IMR-90 (cell line): ENCODE results near the gene POTEJ. TPM values are rescaled to one million over a fixed set of nuclear protein-coding genes. Genes with fewer than 3 reads are reported as not detected.
"Not testable (repeated sequence)": the region's sequence is repeated elsewhere in the genome, so short reads cannot be mapped to it uniquely, and the experiment has no call there.

Experiments used
- ATAC-seq: fragments of 200-7000 bp; cut with Tn5 transposase; 2 replicates; pipeline ENCODE4 v1.9.1; 2020; ENCODE audit warnings: low read depth, mild to moderate bottlenecking, moderate library complexity
- BruUV-seq: library from RNA; stranded (reverse); fragments of 400-500 nt; replicated peaks from 2 replicates; lab custom pipeline; 2021; lab: Mats Ljungman, UMichigan
- CTCF ChIA-PET: fragments of 300-600 bp; formaldehyde crosslinking; extraction: SDS; loops from one replicate; lab custom pipeline; 2021; ENCODE audit warnings: antibody characterized with exemption; lab: Yijun Ruan, JAX
- POLR2A ChIA-PET: fragments of 300-600 bp; sonication (Branson Sonifier 250); formaldehyde crosslinking; loops from one replicate; lab custom pipeline; 2022; ENCODE audit warnings: antibody characterized with exemption; ENCODE audit not compliant: unreplicated experiment; lab: Charles Lee
- DNase-seq: peaks from one replicate; pipeline ENCODE4 v3.0.0; 2013
- H2AFZ ChIP-seq: replicated peaks from 2 replicates; pipeline ENCODE3; 2013; ENCODE audit warnings: low read length, mild to moderate bottlenecking; ENCODE audit not compliant: poor library complexity
- H2AK5ac ChIP-seq: 2 replicates; pipeline ENCODE4 v1.6.1; 2013; ENCODE audit warnings: low read depth, low read length, inconsistent platforms
- H2AK9ac ChIP-seq: replicated peaks from 2 replicates; pipeline ENCODE3; 2013; ENCODE audit warnings: mild to moderate bottlenecking, low read depth, low read length, moderate library complexity; ENCODE audit not compliant: poor library complexity
- H2BK120ac ChIP-seq: 2 replicates; pipeline ENCODE4 v1.6.1; 2013; ENCODE audit warnings: low read depth, low read length, inconsistent platforms
- H2BK15ac ChIP-seq: 3 replicates; pipeline ENCODE4 v1.6.1; 2013; ENCODE audit warnings: low read depth, low read length, inconsistent platforms
- H2BK20ac ChIP-seq: 2 replicates; pipeline ENCODE4 v1.6.1; 2013; ENCODE audit warnings: low read depth, mild to moderate bottlenecking, inconsistent platforms, low read length, moderate library complexity
- H2BK5ac ChIP-seq: 2 replicates; pipeline ENCODE4 v1.6.1; 2013; ENCODE audit warnings: mild to moderate bottlenecking, low read depth, low read length, inconsistent platforms; ENCODE audit not compliant: poor library complexity, severe bottlenecking
- H3K14ac ChIP-seq: replicated peaks from 2 replicates; pipeline ENCODE4 v1.6.1; 2013; ENCODE audit warnings: low read depth, low read length, inconsistent platforms
- H3K18ac ChIP-seq: 2 replicates; pipeline ENCODE4 v1.6.1; 2013; ENCODE audit warnings: low read depth, low read length, control low read depth
- H3K23ac ChIP-seq: 2 replicates; pipeline ENCODE4 v1.6.1; 2013; ENCODE audit warnings: low read depth, low read length, inconsistent platforms
- H3K27ac ChIP-seq: 2 replicates; pipeline ENCODE4 v1.5.1; 2013; ENCODE audit warnings: mild to moderate bottlenecking, control low read depth, low read length; ENCODE audit not compliant: insufficient read depth
- H3K27me3 ChIP-seq: 2 replicates; pipeline ENCODE4 v1.6.1; 2013; ENCODE audit warnings: low read length; ENCODE audit not compliant: control insufficient read depth, insufficient read depth
- H3K36me3 ChIP-seq: 2 replicates; pipeline ENCODE4 v1.6.1; 2013; ENCODE audit warnings: low read length, mixed read lengths; ENCODE audit not compliant: control insufficient read depth, insufficient read depth
- H3K4ac ChIP-seq: 2 replicates; pipeline ENCODE4 v1.6.1; 2013; ENCODE audit warnings: low read depth, low read length, inconsistent platforms
- H3K4me1 ChIP-seq: 2 replicates; pipeline ENCODE4 v1.6.1; 2013; ENCODE audit warnings: low read length, mixed read lengths; ENCODE audit not compliant: control insufficient read depth, insufficient read depth
- H3K4me2 ChIP-seq: 2 replicates; pipeline ENCODE4 v1.6.1; 2013; ENCODE audit warnings: low read depth, mild to moderate bottlenecking, control low read depth, low read length, moderate library complexity
- H3K4me3 ChIP-seq: 2 replicates; pipeline ENCODE4 v1.5.1; 2013; ENCODE audit warnings: low read depth, mild to moderate bottlenecking, control low read depth, low read length, moderate library complexity; ENCODE audit not compliant: insufficient read depth
- H3K56ac ChIP-seq: 2 replicates; pipeline ENCODE4 v1.6.1; 2013; ENCODE audit warnings: low read length, inconsistent platforms; ENCODE audit not compliant: insufficient read depth; ENCODE audit errors: extremely low read depth
- H3K79me1 ChIP-seq, 2 experiments: 2 replicates each; pipeline ENCODE4 v1.6.1; 2013; ENCODE audit warnings: low read length in 2 of 2, inconsistent platforms in 1 of 2, low read depth in 1 of 2
- H3K9ac ChIP-seq: 2 replicates; pipeline ENCODE4 v1.6.1; 2013; ENCODE audit warnings: low read depth, low read length, control low read depth
- H3K9me1 ChIP-seq: 2 replicates; pipeline ENCODE4 v1.6.1; 2013; ENCODE audit warnings: low read length, inconsistent platforms; ENCODE audit not compliant: insufficient read depth
- H3K9me3 ChIP-seq: 2 replicates; pipeline ENCODE4 v1.6.1; 2013; ENCODE audit warnings: low read length; ENCODE audit not compliant: control insufficient read depth, insufficient read depth
- H4K20me1 ChIP-seq: 2 replicates; pipeline ENCODE4 v1.6.1; 2013; ENCODE audit warnings: low read length, inconsistent platforms; ENCODE audit not compliant: insufficient read depth
- H4K5ac ChIP-seq: 2 replicates; pipeline ENCODE4 v1.6.1; 2013; ENCODE audit warnings: mild to moderate bottlenecking, low read depth, low read length, control low read depth
- H4K8ac ChIP-seq, 2 experiments: 2 replicates each; pipeline ENCODE4 v1.6.1; 2013; ENCODE audit warnings: low read depth in 2 of 2, low read length in 2 of 2, control low read depth in 1 of 2, inconsistent platforms in 1 of 2
- H4K91ac ChIP-seq: 2 replicates; pipeline ENCODE4 v1.6.1; 2013; ENCODE audit warnings: low read depth, low read length, inconsistent platforms; ENCODE audit not compliant: insufficient read depth
- WGBS, 2 experiments: methylation state at CpG; one replicate each; pipeline versions ENCODE4 v1.1.5 to v1.1.7; 2013; ENCODE audit warnings: missing lambda C conversion rate in 2 of 2; ENCODE audit not compliant: insufficient read length in 1 of 2; ENCODE audit errors: extremely low coverage in 2 of 2; 5-methylcytosine and 5-hydroxymethylcytosine counted together
- dilution Hi-C: fragments of 300-500 bp; cut with HindIII; formaldehyde crosslinking; loops from one replicate; pipeline ENCODE4 v1.14.3; 2018; ENCODE audit warnings: low sequenced_read_pairs; ENCODE audit not compliant: unreplicated experiment
- in situ Hi-C: fragments of 300-500 bp; cut with MboI; formaldehyde crosslinking; loops from 3 replicates; pipeline ENCODE4 v1.14.3; 2019; ENCODE audit warnings: low sequenced_read_pairs, inconsistent platforms, mixed read lengths
- intact Hi-C: fragments of 100-400 bp; cut with micrococcal nuclease; formaldehyde crosslinking; loops from 2 replicates; pipeline ENCODE4 v1.10.0; 2022
- polyA plus RNA-seq, 3 experiments: library from polyadenylated mRNA; depleted of rRNA; stranded (reverse); fragments of >200 nt; gene quantifications; 2 replicates each; pipeline ENCODE4 v1.2.3, GENCODE V29; 2012; ENCODE audit warnings: low replicate concordance in 1 of 3
- total RNA-seq: library from RNA; depleted of rRNA; stranded (reverse); fragments of >200 nt; gene quantifications from 2 replicates; pipeline ENCODE4 v1.2.3, GENCODE V29; 2012

POTEJ gene
- total and polyA plus RNA-seq, 2 of the 4 experiments (the other 2 are of a cell fraction) = not detected

- H3K56ac ChIP-seq, H2BK120ac ChIP-seq, H3K27me3 ChIP-seq, H3K23ac ChIP-seq, H3K79me1 ChIP-seq, H2AK9ac ChIP-seq, intact Hi-C loops, H3K4me1 ChIP-seq, H4K91ac ChIP-seq, H3K4me2 ChIP-seq, in situ Hi-C loops, H3K4ac ChIP-seq, H2BK15ac ChIP-seq, H3K9ac ChIP-seq, H4K20me1 ChIP-seq, H3K27ac ChIP-seq, POLR2A ChIA-PET, H2AK5ac ChIP-seq, H3K9me1 ChIP-seq, H3K36me3 ChIP-seq, H2AFZ ChIP-seq, H4K5ac ChIP-seq, BruUV-seq, H2BK5ac ChIP-seq, H3K4me3 ChIP-seq, CTCF ChIA-PET, H2BK20ac ChIP-seq, H3K14ac ChIP-seq, dilution Hi-C loops, DNase-seq, H3K9me3 ChIP-seq, H3K18ac ChIP-seq, H4K8ac ChIP-seq: not testable (repeated sequence)
- 0 out of 2 replicates have a peak, but pooled peaks have one; percentile 24 for ATAC-seq
- WGBS, 2 experiments = no CpG with 5 or more reads among the region's 37 CpGs
Measured at GRCh38 chr2:130693474-130693873, 82.2 kb downstream of the POTEJ start.

GRCh38 chr2:130703250-130703649 lies 92.0 kb downstream of the POTEJ start:
- ATAC-seq, H2BK5ac ChIP-seq, H3K9me1 ChIP-seq, H3K9ac ChIP-seq, H3K4me1 ChIP-seq, H3K27ac ChIP-seq, H3K4me3 ChIP-seq, H4K8ac ChIP-seq, H3K14ac ChIP-seq, dilution Hi-C loops, H3K9me3 ChIP-seq, H3K4me2 ChIP-seq, H3K18ac ChIP-seq, H4K91ac ChIP-seq, H3K79me1 ChIP-seq, CTCF ChIA-PET, POLR2A ChIA-PET, H2BK120ac ChIP-seq, H3K23ac ChIP-seq, H2BK15ac ChIP-seq, in situ Hi-C loops, H3K27me3 ChIP-seq, BruUV-seq, H4K20me1 ChIP-seq, H3K4ac ChIP-seq, H2BK20ac ChIP-seq, intact Hi-C loops, DNase-seq, H3K36me3 ChIP-seq, H2AK5ac ChIP-seq, H2AK9ac ChIP-seq, H3K56ac ChIP-seq, H2AFZ ChIP-seq, H4K5ac ChIP-seq: not testable (repeated sequence)
- WGBS, 2 experiments = no CpG with 5 or more reads among the region's 3 CpGs
